ENCODE results near the gene BMPR1A. TPM values are rescaled to one million over a fixed set of nuclear protein-coding genes. Genes with fewer than 3 reads are reported as not detected.

BMPR1A gene
- total RNA-seq, 1 donor from 2014 or later = 20.8 TPM

DNA sequence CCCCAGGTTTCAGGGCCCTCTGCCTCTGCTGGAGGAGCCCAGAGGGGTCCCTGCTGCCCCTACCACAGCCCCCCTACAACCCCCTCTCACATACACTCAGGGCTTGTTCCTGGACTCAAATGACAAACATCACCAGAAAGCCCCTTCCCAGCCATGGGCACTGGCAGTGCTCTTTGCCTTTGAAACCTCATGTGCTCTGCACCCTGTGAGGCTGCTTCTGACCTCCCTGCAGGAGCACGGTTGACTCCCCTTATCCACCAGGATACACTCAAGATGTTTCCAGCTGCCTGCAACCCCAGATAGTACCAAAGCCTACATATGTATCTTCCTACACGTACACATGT is 208.4 kb downstream of the BMPR1A start:
- H3K27ac Mint-ChIP-seq (ENCODE audit: unreplicated experiment) = peak overlapping the region; percentile 2
- peaks cover 35% of the 10 kb centered on the region for H3K4me1 Mint-ChIP-seq (ENCODE audit: unreplicated experiment)

GRCh38 chr10:86965986-86966654 is 209.7 kb downstream of the BMPR1A start:
- H3K27ac Mint-ChIP-seq (ENCODE audit: unreplicated experiment) = peak overlapping the region; percentile 71
- peaks cover 40% of the 10 kb centered on the region for H3K4me1 Mint-ChIP-seq (ENCODE audit: unreplicated experiment)
- TF ChIP-seq, protein P1, sequence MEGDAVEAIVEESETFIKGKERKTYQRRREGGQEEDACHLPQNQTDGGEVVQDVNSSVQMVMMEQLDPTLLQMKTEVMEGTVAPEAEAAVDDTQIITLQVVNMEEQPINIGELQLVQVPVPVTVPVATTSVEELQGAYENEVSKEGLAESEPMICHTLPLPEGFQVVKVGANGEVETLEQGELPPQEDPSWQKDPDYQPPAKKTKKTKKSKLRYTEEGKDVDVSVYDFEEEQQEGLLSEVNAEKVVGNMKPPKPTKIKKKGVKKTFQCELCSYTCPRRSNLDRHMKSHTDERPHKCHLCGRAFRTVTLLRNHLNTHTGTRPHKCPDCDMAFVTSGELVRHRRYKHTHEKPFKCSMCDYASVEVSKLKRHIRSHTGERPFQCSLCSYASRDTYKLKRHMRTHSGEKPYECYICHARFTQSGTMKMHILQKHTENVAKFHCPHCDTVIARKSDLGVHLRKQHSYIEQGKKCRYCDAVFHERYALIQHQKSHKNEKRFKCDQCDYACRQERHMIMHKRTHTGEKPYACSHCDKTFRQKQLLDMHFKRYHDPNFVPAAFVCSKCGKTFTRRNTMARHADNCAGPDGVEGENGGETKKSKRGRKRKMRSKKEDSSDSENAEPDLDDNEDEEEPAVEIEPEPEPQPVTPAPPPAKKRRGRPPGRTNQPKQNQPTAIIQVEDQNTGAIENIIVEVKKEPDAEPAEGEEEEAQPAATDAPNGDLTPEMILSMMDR (IDR thresholded peaks at IDR 0.05; ENCODE audit: unreplicated experiment) = no peak
- H3K27me3 Mint-ChIP-seq (ENCODE audit: unreplicated experiment) = peaks cover 7% of the 10 kb centered on the region
- H3K4me3 Mint-ChIP-seq (ENCODE audit: unreplicated experiment) = no peak overlapping the region
- DNase-seq (ENCODE audit: low spot score) = no peak
- H3K9me3 Mint-ChIP-seq (ENCODE audit: unreplicated experiment) = no peaks in the 10 kb centered on the region
- H3K36me3 Mint-ChIP-seq (ENCODE audit: low read depth, unreplicated experiment) = peaks cover 4% of the 10 kb centered on the region

More for the DNA sequence above, 208.4 kb downstream of the BMPR1A start:
- H3K4me3 Mint-ChIP-seq (ENCODE audit: unreplicated experiment) = no peak overlapping the region
- H3K36me3 Mint-ChIP-seq (ENCODE audit: low read depth, unreplicated experiment) = peaks cover 4% of the 10 kb centered on the region
- DNase-seq (ENCODE audit: low spot score) = no peak
- TF ChIP-seq, protein P1 (IDR thresholded peaks at IDR 0.05; ENCODE audit: unreplicated experiment) = no peak
- H3K27me3 Mint-ChIP-seq (ENCODE audit: unreplicated experiment) = peaks cover 7% of the 10 kb centered on the region
- no peaks in the 10 kb centered on the region for H3K9me3 Mint-ChIP-seq (ENCODE audit: unreplicated experiment)

DNA sequence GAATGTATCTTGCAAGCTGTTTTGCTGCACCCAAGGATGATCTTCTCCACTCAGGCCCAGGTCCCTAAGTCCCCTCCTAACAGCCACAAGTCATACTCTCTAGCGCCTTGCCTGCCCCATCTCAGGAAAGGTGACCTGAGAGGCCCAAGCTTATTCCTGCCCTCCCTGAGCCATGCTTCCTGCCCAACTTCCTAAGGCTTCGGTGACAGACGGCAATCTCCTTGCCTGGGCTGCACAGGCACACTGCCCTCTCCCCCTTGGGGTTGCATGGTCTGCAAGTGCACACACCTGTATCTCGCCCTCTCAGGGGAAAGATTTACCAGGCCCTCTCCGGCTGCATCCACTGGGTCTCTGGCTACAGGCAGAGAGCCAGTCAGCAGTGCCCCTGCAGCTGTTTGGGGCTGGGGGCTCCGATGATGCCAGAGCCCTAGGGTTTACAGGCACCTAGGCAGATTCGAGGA is 211.1 kb downstream of the BMPR1A start:
- TF ChIP-seq, protein P1 (IDR thresholded peaks at IDR 0.05; ENCODE audit: unreplicated experiment) = no peak
- Mint-ChIP-seq H3K27ac (ENCODE audit: unreplicated experiment) (peak overlapping the region; percentile 5), H3K4me1 (ENCODE audit: unreplicated experiment) (peaks cover 44% of the 10 kb centered on the region), H3K4me3 (ENCODE audit: unreplicated experiment) (no peak overlapping the region), H3K36me3 (ENCODE audit: low read depth, unreplicated experiment) (peaks cover 4% of the 10 kb centered on the region), H3K9me3 (ENCODE audit: unreplicated experiment) (no peaks in the 10 kb centered on the region), H3K27me3 (ENCODE audit: unreplicated experiment) (peaks cover 9% of the 10 kb centered on the region)
- DNase-seq (ENCODE audit: low spot score) = no peak

DNA sequence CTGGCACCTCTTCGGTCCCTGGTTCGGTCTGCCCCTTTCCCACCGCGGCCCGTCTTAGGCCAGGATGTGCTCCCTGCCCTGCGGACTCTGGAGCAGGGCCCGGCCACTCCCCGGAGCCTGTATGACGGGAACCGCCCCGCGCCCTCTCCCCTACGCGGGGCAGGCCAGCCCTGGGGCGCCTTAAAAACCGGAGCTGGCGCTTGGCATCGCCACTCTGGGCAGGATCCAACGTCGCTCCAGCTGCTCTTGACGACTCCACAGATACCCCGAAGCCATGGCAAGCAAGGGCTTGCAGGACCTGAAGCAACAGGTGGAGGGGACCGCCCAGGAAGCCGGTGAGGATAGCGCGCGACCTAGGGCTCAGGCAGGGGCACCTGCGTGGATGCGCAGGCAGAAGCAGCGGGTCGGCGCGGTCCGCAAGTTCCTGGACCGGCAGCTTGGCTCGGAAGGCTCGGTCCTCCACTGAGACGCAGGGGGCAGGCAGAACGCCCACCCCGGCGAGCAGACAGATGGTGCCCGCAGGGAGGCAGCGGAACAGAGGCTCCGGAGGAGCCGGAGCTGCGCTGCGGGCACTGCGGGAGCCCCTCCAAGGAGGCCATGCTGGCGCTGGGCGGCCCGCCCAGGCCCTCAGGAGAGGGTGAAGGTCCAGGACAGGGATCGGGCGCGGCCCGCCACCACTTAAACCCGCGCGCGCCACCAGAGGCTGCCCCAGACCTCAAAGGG is 212.0 kb downstream of the BMPR1A start, which contains the start of gene ADIRF:
ADIRF (plus strand) TSS at position 212 of the 723 bp plus-strand sequence; CDS start at position 275, 63 bp downstream.
- no peaks in the 10 kb centered on the region for H3K9me3 Mint-ChIP-seq (ENCODE audit: unreplicated experiment)
- TF ChIP-seq, protein P1 (IDR thresholded peaks at IDR 0.05; ENCODE audit: unreplicated experiment) = no peak
- no peak within 1 kb of the TSS for H3K4me3 Mint-ChIP-seq (ENCODE audit: unreplicated experiment)
- peaks cover 44% of the 10 kb centered on the region for H3K4me1 Mint-ChIP-seq (ENCODE audit: unreplicated experiment)
- H3K36me3 Mint-ChIP-seq (ENCODE audit: low read depth, unreplicated experiment) = peaks cover 4% of the 10 kb centered on the region
- peaks cover 9% of the 10 kb centered on the region for H3K27me3 Mint-ChIP-seq (ENCODE audit: unreplicated experiment)
- H3K27ac Mint-ChIP-seq (ENCODE audit: unreplicated experiment) = peak within 1 kb of the TSS; percentile 5
- no peak for DNase-seq (ENCODE audit: low spot score)

- TF ChIP-seq, protein P1 (IDR thresholded peaks at IDR 0.05; ENCODE audit: unreplicated experiment) = no peak
- Mint-ChIP-seq H3K9me3 (ENCODE audit: unreplicated experiment) (no peaks in the 10 kb centered on the region), H3K4me3 (ENCODE audit: unreplicated experiment) (no peak overlapping the region), H3K36me3 (ENCODE audit: low read depth, unreplicated experiment) (peaks cover 4% of the 10 kb centered on the region), H3K27me3 (ENCODE audit: unreplicated experiment) (peaks cover 9% of the 10 kb centered on the region), H3K27ac (ENCODE audit: unreplicated experiment) (no peak overlapping the region), H3K4me1 (ENCODE audit: unreplicated experiment) (peaks cover 44% of the 10 kb centered on the region)
- no peak for DNase-seq (ENCODE audit: low spot score)
These were observed 212.6 kb downstream of the BMPR1A start for GRCh38 chr10:86968994-86969355.

Measured in endothelial cell (in vitro differentiated cells).